IMR-90 (cell line): ENCODE measurements around the gene TBCE. TPM values are rescaled to one million over a fixed set of nuclear protein-coding genes. Genes with fewer than 3 reads are reported as not detected.

Source experiments
- ATAC-seq: fragments of 200-7000 bp; cut with Tn5 transposase; 2 replicates; pipeline ENCODE4 v1.9.1; 2020; ENCODE audit warnings: low read depth, mild to moderate bottlenecking, moderate library complexity
- BruUV-seq: library from RNA; stranded (reverse); fragments of 400-500 nt; replicated peaks from 2 replicates; lab custom pipeline; 2021; lab: Mats Ljungman, UMichigan
- CTCF ChIA-PET: fragments of 300-600 bp; formaldehyde crosslinking; extraction: SDS; loops from one replicate; lab custom pipeline; 2021; ENCODE audit warnings: antibody characterized with exemption; lab: Yijun Ruan, JAX
- POLR2A ChIA-PET: fragments of 300-600 bp; sonication (Branson Sonifier 250); formaldehyde crosslinking; loops from one replicate; lab custom pipeline; 2022; ENCODE audit warnings: antibody characterized with exemption; ENCODE audit not compliant: unreplicated experiment; lab: Charles Lee
- DNase-seq: peaks from one replicate; pipeline ENCODE4 v3.0.0; 2013
- H2AFZ ChIP-seq: replicated peaks from 2 replicates; pipeline ENCODE3; 2013; ENCODE audit warnings: low read length, mild to moderate bottlenecking; ENCODE audit not compliant: poor library complexity
- H2AK5ac ChIP-seq: 2 replicates; pipeline ENCODE4 v1.6.1; 2013; ENCODE audit warnings: low read depth, low read length, inconsistent platforms
- H2AK9ac ChIP-seq: replicated peaks from 2 replicates; pipeline ENCODE3; 2013; ENCODE audit warnings: mild to moderate bottlenecking, low read depth, low read length, moderate library complexity; ENCODE audit not compliant: poor library complexity
- H2BK120ac ChIP-seq: 2 replicates; pipeline ENCODE4 v1.6.1; 2013; ENCODE audit warnings: low read depth, low read length, inconsistent platforms
- H2BK15ac ChIP-seq: 3 replicates; pipeline ENCODE4 v1.6.1; 2013; ENCODE audit warnings: low read depth, low read length, inconsistent platforms
- H2BK20ac ChIP-seq: 2 replicates; pipeline ENCODE4 v1.6.1; 2013; ENCODE audit warnings: low read depth, mild to moderate bottlenecking, inconsistent platforms, low read length, moderate library complexity
- H2BK5ac ChIP-seq: 2 replicates; pipeline ENCODE4 v1.6.1; 2013; ENCODE audit warnings: mild to moderate bottlenecking, low read depth, low read length, inconsistent platforms; ENCODE audit not compliant: poor library complexity, severe bottlenecking
- H3K14ac ChIP-seq: replicated peaks from 2 replicates; pipeline ENCODE4 v1.6.1; 2013; ENCODE audit warnings: low read depth, low read length, inconsistent platforms
- H3K18ac ChIP-seq: 2 replicates; pipeline ENCODE4 v1.6.1; 2013; ENCODE audit warnings: low read depth, low read length, control low read depth
- H3K23ac ChIP-seq: 2 replicates; pipeline ENCODE4 v1.6.1; 2013; ENCODE audit warnings: low read depth, low read length, inconsistent platforms
- H3K27ac ChIP-seq: 2 replicates; pipeline ENCODE4 v1.5.1; 2013; ENCODE audit warnings: mild to moderate bottlenecking, control low read depth, low read length; ENCODE audit not compliant: insufficient read depth
- H3K27me3 ChIP-seq: 2 replicates; pipeline ENCODE4 v1.6.1; 2013; ENCODE audit warnings: low read length; ENCODE audit not compliant: control insufficient read depth, insufficient read depth
- H3K36me3 ChIP-seq: 2 replicates; pipeline ENCODE4 v1.6.1; 2013; ENCODE audit warnings: low read length, mixed read lengths; ENCODE audit not compliant: control insufficient read depth, insufficient read depth
- H3K4ac ChIP-seq: 2 replicates; pipeline ENCODE4 v1.6.1; 2013; ENCODE audit warnings: low read depth, low read length, inconsistent platforms
- H3K4me1 ChIP-seq: 2 replicates; pipeline ENCODE4 v1.6.1; 2013; ENCODE audit warnings: low read length, mixed read lengths; ENCODE audit not compliant: control insufficient read depth, insufficient read depth
- H3K4me2 ChIP-seq: 2 replicates; pipeline ENCODE4 v1.6.1; 2013; ENCODE audit warnings: low read depth, mild to moderate bottlenecking, control low read depth, low read length, moderate library complexity
- H3K4me3 ChIP-seq: 2 replicates; pipeline ENCODE4 v1.5.1; 2013; ENCODE audit warnings: low read depth, mild to moderate bottlenecking, control low read depth, low read length, moderate library complexity; ENCODE audit not compliant: insufficient read depth
- H3K56ac ChIP-seq: 2 replicates; pipeline ENCODE4 v1.6.1; 2013; ENCODE audit warnings: low read length, inconsistent platforms; ENCODE audit not compliant: insufficient read depth; ENCODE audit errors: extremely low read depth
- H3K79me1 ChIP-seq, 2 experiments: 2 replicates each; pipeline ENCODE4 v1.6.1; 2013; ENCODE audit warnings: low read length in 2 of 2, inconsistent platforms in 1 of 2, low read depth in 1 of 2
- H3K9ac ChIP-seq: 2 replicates; pipeline ENCODE4 v1.6.1; 2013; ENCODE audit warnings: low read depth, low read length, control low read depth
- H3K9me1 ChIP-seq: 2 replicates; pipeline ENCODE4 v1.6.1; 2013; ENCODE audit warnings: low read length, inconsistent platforms; ENCODE audit not compliant: insufficient read depth
- H3K9me3 ChIP-seq: 2 replicates; pipeline ENCODE4 v1.6.1; 2013; ENCODE audit warnings: low read length; ENCODE audit not compliant: control insufficient read depth, insufficient read depth
- H4K20me1 ChIP-seq: 2 replicates; pipeline ENCODE4 v1.6.1; 2013; ENCODE audit warnings: low read length, inconsistent platforms; ENCODE audit not compliant: insufficient read depth
- H4K5ac ChIP-seq: 2 replicates; pipeline ENCODE4 v1.6.1; 2013; ENCODE audit warnings: mild to moderate bottlenecking, low read depth, low read length, control low read depth
- H4K8ac ChIP-seq, 2 experiments: 2 replicates each; pipeline ENCODE4 v1.6.1; 2013; ENCODE audit warnings: low read depth in 2 of 2, low read length in 2 of 2, control low read depth in 1 of 2, inconsistent platforms in 1 of 2
- H4K91ac ChIP-seq: 2 replicates; pipeline ENCODE4 v1.6.1; 2013; ENCODE audit warnings: low read depth, low read length, inconsistent platforms; ENCODE audit not compliant: insufficient read depth
- BHLHE40 ChIP-seq: fragments of 150-350 bp; IDR thresholded peaks from 2 replicates; pipeline ENCODE4 v1.6.1; 2016; ENCODE audit warnings: mild to moderate bottlenecking, low read depth, low read length
- CEBPB ChIP-seq: IDR thresholded peaks from 2 replicates; pipeline ENCODE4 v1.6.1; 2012; ENCODE audit warnings: low read depth, low read length, improper control_type of control experiment
- CTCF ChIP-seq: conservative IDR thresholded peaks from 2 replicates; pipeline ENCODE4 v1.5.1; 2012; ENCODE audit warnings: mild to moderate bottlenecking, low read depth, low read length, improper control_type of control experiment
- ELK1 ChIP-seq: fragments of 150-350 bp; IDR thresholded peaks from 2 replicates; pipeline ENCODE4 v1.6.1; 2016; ENCODE audit warnings: low read depth, mild to moderate bottlenecking, low read length, moderate library complexity, borderline replicate concordance
- MAZ ChIP-seq: IDR thresholded peaks from 2 replicates; pipeline ENCODE4 v1.6.1; 2012; ENCODE audit warnings: low read depth, mild to moderate bottlenecking, low read length, improper control_type of control experiment, moderate library complexity, borderline replicate concordance
- MXI1 ChIP-seq: IDR thresholded peaks from 2 replicates; pipeline ENCODE4 v1.6.1; 2012; ENCODE audit warnings: low read depth, mild to moderate bottlenecking, low read length, moderate library complexity, borderline replicate concordance
- POLR2A ChIP-seq: IDR thresholded peaks from 2 replicates; pipeline ENCODE4 v1.6.1; 2012; ENCODE audit warnings: mild to moderate bottlenecking, low read depth, low read length
- RAD21 ChIP-seq: IDR thresholded peaks from 2 replicates; pipeline ENCODE4 v1.6.1; 2012; ENCODE audit warnings: low read length, improper control_type of control experiment
- RCOR1 ChIP-seq: IDR thresholded peaks from 2 replicates; pipeline ENCODE4 v1.6.1; 2012; ENCODE audit warnings: mild to moderate bottlenecking, low read length, improper control_type of control experiment; ENCODE audit not compliant: insufficient replicate concordance
- RFX5 ChIP-seq: IDR thresholded peaks from 2 replicates; pipeline ENCODE4 v1.8.0; 2012; ENCODE audit warnings: low read depth, mild to moderate bottlenecking, low read length, moderate library complexity
- SMC3 ChIP-seq: fragments of 150-350 bp; IDR thresholded peaks from 2 replicates; pipeline ENCODE4 v1.6.1; 2016; ENCODE audit warnings: low read depth, mild to moderate bottlenecking, antibody characterized with exemption, low read length, moderate library complexity
- USF2 ChIP-seq: fragments of 150-350 bp; IDR thresholded peaks from 2 replicates; pipeline ENCODE4 v1.6.1; 2017; ENCODE audit warnings: mild to moderate bottlenecking, antibody characterized with exemption, low read length, low read depth
- WGBS, 2 experiments: methylation state at CpG; one replicate each; pipeline versions ENCODE4 v1.1.5 to v1.1.7; 2013; ENCODE audit warnings: missing lambda C conversion rate in 2 of 2; ENCODE audit not compliant: insufficient read length in 1 of 2; ENCODE audit errors: extremely low coverage in 2 of 2; 5-methylcytosine and 5-hydroxymethylcytosine counted together
- dilution Hi-C: fragments of 300-500 bp; cut with HindIII; formaldehyde crosslinking; loops from one replicate; pipeline ENCODE4 v1.14.3; 2018; ENCODE audit warnings: low sequenced_read_pairs; ENCODE audit not compliant: unreplicated experiment
- in situ Hi-C: fragments of 300-500 bp; cut with MboI; formaldehyde crosslinking; loops from 3 replicates; pipeline ENCODE4 v1.14.3; 2019; ENCODE audit warnings: low sequenced_read_pairs, inconsistent platforms, mixed read lengths
- intact Hi-C: fragments of 100-400 bp; cut with micrococcal nuclease; formaldehyde crosslinking; loops from 2 replicates; pipeline ENCODE4 v1.10.0; 2022
- polyA plus RNA-seq, 3 experiments: library from polyadenylated mRNA; depleted of rRNA; stranded (reverse); fragments of >200 nt; gene quantifications; 2 replicates each; pipeline ENCODE4 v1.2.3, GENCODE V29; 2012; ENCODE audit warnings: low replicate concordance in 1 of 3
- total RNA-seq: library from RNA; depleted of rRNA; stranded (reverse); fragments of >200 nt; gene quantifications from 2 replicates; pipeline ENCODE4 v1.2.3, GENCODE V29; 2012

The TBCE gene
- total and polyA plus RNA-seq, 2 of the 4 experiments (the other 2 are of a cell fraction), result 25.3 to 26.7 TPM

GRCh38 chr1:235427447-235427846 lies 60.2 kb downstream of the TBCE start:
- BruUV-seq, result no TSS peak
- DNase-seq (no peak), ATAC-seq (no peak)
- Histone ChIP-seq H3K56ac (no peak overlapping the region), H4K91ac (no peak overlapping the region), H3K9ac (no peak overlapping the region), H3K23ac (no peak overlapping the region), H4K8ac (no peak overlapping the region), H3K18ac (no peak overlapping the region), H4K5ac (no peak overlapping the region), H2BK5ac (no peak overlapping the region), H3K27ac (no peak overlapping the region), H2AK9ac (no peak overlapping the region), H2BK15ac (no peak overlapping the region), H3K36me3 (no peaks in the 10 kb centered on the region; the same call in 1 of the 2 replicates), H2BK120ac (no peak overlapping the region), H3K4me3 (no peak overlapping the region), H3K14ac (no peak overlapping the region), H3K4me1 (no peaks in the 10 kb centered on the region), H3K79me1 (peaks cover 0 to 51% of the 10 kb centered on the region in 2 experiments; a peak in 3 of 4 replicates), H3K9me3 (no peaks in the 10 kb centered on the region), H3K4ac (no peak overlapping the region), H3K27me3 (no peaks in the 10 kb centered on the region), H3K4me2 (no peak overlapping the region), H4K20me1 (peaks cover 8% of the 10 kb centered on the region; the same call in 1 of the 2 replicates), H2AFZ (no peak overlapping the region), H2AK5ac (no peak overlapping the region), H2BK20ac (no peak overlapping the region), H3K9me1 (peaks cover 14% of the 10 kb centered on the region; the same call in 1 of the 2 replicates)
- POLR2A ChIA-PET, result no interaction called here
- TF ChIP-seq RCOR1 (no peak), ELK1 (no peak), CTCF (no peak), CEBPB (no peak), BHLHE40 (no peak), RFX5 (no peak), MXI1 (no peak), MAZ (no peak), POLR2A (no peak), SMC3 (no peak), USF2 (no peak), RAD21 (no peak)
- dilution Hi-C loops (no loop called here), in situ Hi-C loops (no loop called here), intact Hi-C loops (no loop called here)
- 100% methylated on average over 1 of the region's 4 CpGs; no CpG with 5 or more reads in 1 of the 2 experiments for WGBS, 2 experiments
- CTCF ChIA-PET, result interaction anchor here (0.6 kb wide), 1 partner anchor 12 kb away, joined by 3 read pairs; no protein-coding TSS in a partner anchor
